ENCODE measurements around the gene NCF1. TPM values are rescaled to one million over a fixed set of nuclear protein-coding genes. Genes with fewer than 3 reads are reported as not detected.

Gene NCF1
- total and polyA plus RNA-seq, 3 donors (not counting 1 experiment from before 2014, with no cell fraction given) = 0.29 to 0.82 TPM; not detected in 1

Other genes starting within 250 kb of the NCF1 start
- gene GTF2I, start 116.3 kb upstream of the NCF1 start, total RNA-seq = 100 to 1,000 TPM; 170 to 184 TPM
- gene GTF2I, start 116.3 kb upstream of the NCF1 start, polyA plus RNA-seq = 47.9 TPM
- 10 to 100 TPM in 1 of 2 donors, 1 to 10 TPM in 1; 2.7 to 11.4 TPM for gene GTF2IRD2, start 77.6 kb downstream of the NCF1 start, total RNA-seq
- gene GTF2IRD2, start 77.6 kb downstream of the NCF1 start, polyA plus RNA-seq = 4.1 TPM
- 10 to 100 TPM in 1 of 2 donors, 1 to 10 TPM in 1; 7.8 to 15.5 TPM for gene CASTOR2, start 190.7 kb downstream of the NCF1 start, total RNA-seq
- 4.0 TPM for gene CASTOR2, start 190.7 kb downstream of the NCF1 start, polyA plus RNA-seq